ENCODE measurements around the gene DIABLO.
A peak's percentile ranks its signal among the peaks of the same experiment; 100 is the strongest.
"Not testable (repeated sequence)": the region's sequence is repeated elsewhere in the genome, so short reads cannot be mapped to it uniquely, and the experiment has no call there.

Gene DIABLO

GRCh38 chr12:122187466-122187865, 38.4 kb downstream of the DIABLO start:
- DNase-seq: no peak

- no peak for DNase-seq
Observed at GRCh38 chr12:122185494-122186082, 40.3 kb downstream of the DIABLO start.

- DNase-seq: no peak
Observed at GRCh38 chr12:122185079-122185478, 40.8 kb downstream of the DIABLO start.

- no peak for DNase-seq
Observed at GRCh38 chr12:122184517-122184916, 41.3 kb downstream of the DIABLO start.

GRCh38 chr12:122183588-122183940, 42.3 kb downstream of the DIABLO start:
- no peak for DNase-seq

- DNase-seq: peak; percentile 72
Observed at GRCh38 chr12:122182887-122183587, 42.8 kb downstream of the DIABLO start, which contains the start of gene LRRC43. Gene LRRC43, plus strand, starts transcription at chr12:122183123. Its CDS starts 22 bp downstream, at chr12:122183145.

- DNase-seq: not testable (repeated sequence)
Observed at GRCh38 chr12:122176473-122176872, 49.4 kb downstream of the DIABLO start.

GRCh38 chr12:122174155-122174845, 51.6 kb downstream of the DIABLO start, which contains the start of gene IL31:
Gene IL31, minus strand, starts transcription at chr12:122174221. Its CDS starts 49 bp downstream, at chr12:122174172.
- DNase-seq: no peak

GRCh38 chr12:122172262-122172939, 53.5 kb downstream of the DIABLO start:
- DNase-seq: no peak

GRCh38 chr12:122171399-122171798, 54.5 kb downstream of the DIABLO start:
- DNase-seq: no peak

- DNase-seq: no peak
Observed at GRCh38 chr12:122168492-122168891, 57.4 kb downstream of the DIABLO start.

GRCh38 chr12:122167356-122167925, 58.4 kb downstream of the DIABLO start:
- DNase-seq: no peak

- DNase-seq: peak; percentile 73
Observed at GRCh38 chr12:122166422-122167349, 59.2 kb downstream of the DIABLO start.

- no peak for DNase-seq
Observed at GRCh38 chr12:122162976-122163375, 62.9 kb downstream of the DIABLO start.

GRCh38 chr12:122161682-122162081, 64.2 kb downstream of the DIABLO start:
- no peak for DNase-seq

GRCh38 chr12:122160761-122161160, 65.1 kb downstream of the DIABLO start:
- no peak for DNase-seq

GRCh38 chr12:122159882-122160281, 66.0 kb downstream of the DIABLO start:
- DNase-seq: no peak

- DNase-seq: no peak
Observed at GRCh38 chr12:122158700-122159285, 67.1 kb downstream of the DIABLO start.
